CD14-positive monocyte (primary cell): ENCODE measurements around the gene FOXF2. TPM values are rescaled to one million over a fixed set of nuclear protein-coding genes. Genes with fewer than 3 reads are reported as not detected.

Experiments
- DNase-seq, 3 donors: peaks; one replicate each; pipeline ENCODE4 v3.0.0-alpha.2; 2011 to 2022
- H2AFZ ChIP-seq: 2 replicates; pipeline ENCODE4 v1.6.0; 2012; ENCODE audit warnings: mild to moderate bottlenecking, low read depth, low read length, inconsistent platforms; ENCODE audit not compliant: insufficient read depth, poor library complexity, severe bottlenecking
- H3K27ac ChIP-seq, 2 donors: 1 replicate in 1 of 2; 2 replicates in 1 of 2; pipeline ENCODE4 v1.5.1; 2012 to 2013; ENCODE audit warnings: low read length in 2 of 2, control low read depth in 1 of 2, inconsistent platforms in 1 of 2, low read depth in 1 of 2, mild to moderate bottlenecking in 1 of 2
- H3K27me3 ChIP-seq, 2 donors: one replicate each; pipeline versions ENCODE4 v1.6.0 to v1.6.1; 2011 to 2013; ENCODE audit warnings: low read length in 2 of 2; ENCODE audit not compliant: control insufficient read depth in 2 of 2, insufficient read depth in 2 of 2
- H3K36me3 ChIP-seq, 2 donors: replicated peaks in 1 of 2; 1 replicate in 1 of 2; 2 replicates in 1 of 2; pipeline versions ENCODE4 v1.5.1 to v1.6.1; 2012 to 2013; ENCODE audit warnings: low read length in 2 of 2, control low read depth in 1 of 2, inconsistent platforms in 1 of 2, mild to moderate bottlenecking in 1 of 2; ENCODE audit not compliant: insufficient read depth in 2 of 2, control insufficient read depth in 1 of 2
- H3K4me1 ChIP-seq, 2 donors: 1 replicate in 1 of 2; 2 replicates in 1 of 2; pipeline versions ENCODE4 v1.5.1 to v1.6.1; 2012 to 2013; ENCODE audit warnings: low read length in 2 of 2, control low read depth in 1 of 2, inconsistent platforms in 1 of 2, mild to moderate bottlenecking in 1 of 2, moderate library complexity in 1 of 2; ENCODE audit not compliant: insufficient read depth in 2 of 2, control insufficient read depth in 1 of 2
- H3K4me2 ChIP-seq: replicated peaks from 2 replicates; pipeline ENCODE3; 2012; ENCODE audit warnings: low read length, moderate library complexity, mild to moderate bottlenecking; ENCODE audit not compliant: poor library complexity, severe bottlenecking; ENCODE audit errors: extremely low read depth
- H3K4me3 ChIP-seq, 3 experiments: fragments of 200-600 bp in 1 of 3; sonication (generic) in 1 of 3; replicated peaks in 1 of 3; 1 replicate in 2 of 3; 2 replicates in 1 of 3; pipeline ENCODE4 v1.5.1; 2011 to 2013; ENCODE audit warnings: low read length in 3 of 3, mild to moderate bottlenecking in 3 of 3, control low read depth in 2 of 3, low read depth in 2 of 3, inconsistent platforms in 1 of 3, moderate library complexity in 1 of 3
- H3K79me2 ChIP-seq: 2 replicates; pipeline ENCODE4 v1.6.0; 2012; ENCODE audit warnings: mild to moderate bottlenecking, control low read depth, inconsistent platforms, low read length, moderate library complexity; ENCODE audit not compliant: insufficient read depth
- H3K9ac ChIP-seq: 2 replicates; pipeline ENCODE4 v1.6.0; 2017; ENCODE audit warnings: low read length, mild to moderate bottlenecking; ENCODE audit not compliant: insufficient read depth, poor library complexity, severe bottlenecking
- H3K9me3 ChIP-seq, 2 donors: replicated peaks in 1 of 2; 1 replicate in 1 of 2; 2 replicates in 1 of 2; pipeline versions ENCODE4 v1.5.1 to v1.6.1; 2012 to 2013; ENCODE audit warnings: low read length in 2 of 2, control low read depth in 1 of 2; ENCODE audit not compliant: control insufficient read depth in 1 of 2, insufficient read depth in 1 of 2
- H4K20me1 ChIP-seq: 2 replicates; pipeline ENCODE4 v1.6.0; 2012; ENCODE audit warnings: mild to moderate bottlenecking, low read length, control low read depth, moderate library complexity; ENCODE audit not compliant: insufficient read depth
- H3K27ac Mint-ChIP-seq, 7 donors: one replicate each; pipeline ENCODE4 v1.8.0; 2020; ENCODE audit warnings: mild to moderate bottlenecking in 7 of 7, mixed read lengths in 7 of 7, moderate library complexity in 6 of 7, inconsistent platforms in 2 of 7
- H3K27me3 Mint-ChIP-seq, 3 donors: one replicate each; pipeline ENCODE4 v1.8.0; 2021 to 2022; ENCODE audit warnings: low read depth in 3 of 3, mild to moderate bottlenecking in 3 of 3, mixed read lengths in 3 of 3, moderate library complexity in 3 of 3, inconsistent platforms in 1 of 3
- H3K36me3 Mint-ChIP-seq, 2 donors: one replicate each; pipeline ENCODE4 v1.8.0; 2020; ENCODE audit warnings: mixed read lengths in 2 of 2, inconsistent platforms in 1 of 2, mild to moderate bottlenecking in 1 of 2
- H3K4me1 Mint-ChIP-seq: one replicate; pipeline ENCODE4 v1.8.0; 2020; ENCODE audit warnings: mild to moderate bottlenecking, mixed read lengths
- H3K4me3 Mint-ChIP-seq, 2 donors: one replicate each; pipeline ENCODE4 v1.8.0; 2020; ENCODE audit warnings: mild to moderate bottlenecking in 2 of 2, mixed read lengths in 2 of 2, moderate library complexity in 1 of 2
- H3K9me3 Mint-ChIP-seq, 7 donors: one replicate each; pipeline ENCODE4 v1.8.0; 2020 to 2022; ENCODE audit warnings: mixed read lengths in 7 of 7, mild to moderate bottlenecking in 6 of 7, moderate library complexity in 6 of 7, inconsistent platforms in 2 of 7
- CTCF ChIP-seq: fragments of 200-600 bp; IDR thresholded peaks from one replicate; pipeline ENCODE4 v1.8.0; 2022; ENCODE audit warnings: antibody characterized with exemption, mild to moderate bottlenecking
- WGBS: methylation state at CpG from one replicate; pipeline ENCODE4 v1.1.5; 2013; ENCODE audit warnings: missing lambda C conversion rate; ENCODE audit not compliant: insufficient coverage; 5-methylcytosine and 5-hydroxymethylcytosine counted together
- intact Hi-C, 2 donors: fragments of 100-400 bp; cut with micrococcal nuclease; formaldehyde crosslinking; loops; one replicate each; pipeline versions ENCODE4 v1.15.0 to v1.15.1; 2023
- polyA plus RNA-seq, 3 donors: library from polyadenylated mRNA; depleted of rRNA in 1 of 3; unstranded in 2 of 3; stranded (reverse) in 1 of 3; fragments of 300-500 nt in 2 of 3; fragments of >200 nt in 1 of 3; fragmentation: Illumina TruSeq in 2 of 3; gene quantifications; 1 replicate in 2 of 3; 2 replicates in 1 of 3; pipeline ENCODE4 v1.2.3, GENCODE V29; 2012 to 2021

FOXF2 gene
- polyA plus RNA-seq, 3 donors: 0.03 TPM; not detected in 2

- Mint-ChIP-seq H3K36me3 (no peaks in the 10 kb centered on the region), H3K9me3 (peaks cover 0 to 2% (median 0%) of the 10 kb centered on the region in 7 donors), H3K27ac (no peak overlapping the region), H3K4me1 (no peaks in the 10 kb centered on the region), H3K4me3 (no peak overlapping the region), H3K27me3 (peaks cover 22 to 38% (median 29%) of the 10 kb centered on the region in 3 donors)
- TF ChIP-seq CTCF: no peak
- H3K27ac ChIP-seq: no peak overlapping the region
- H3K4me1 ChIP-seq: no peaks in the 10 kb centered on the region
- H3K79me2 ChIP-seq: no peaks in the 10 kb centered on the region
- intact Hi-C loops: no loop called here
- no peak overlapping the region for H3K9ac ChIP-seq
- no peaks in the 10 kb centered on the region for H4K20me1 ChIP-seq
- no peak overlapping the region for H2AFZ ChIP-seq
- no peaks in the 10 kb centered on the region for H3K9me3 ChIP-seq
- no peak overlapping the region for H3K4me3 ChIP-seq
- DNase-seq: no peak
- peaks cover 15 to 37% of the 10 kb centered on the region in 2 donors for H3K27me3 ChIP-seq
- WGBS: 73% methylated on average over 2 of the region's 16 CpGs
- no peak overlapping the region for H3K4me2 ChIP-seq
- H3K36me3 ChIP-seq: no peaks in the 10 kb centered on the region
Observed at GRCh38 chr6:1363729-1364572, 25.4 kb upstream of the FOXF2 start.

GRCh38 chr6:1364791-1365190 is 24.6 kb upstream of the FOXF2 start:
- intact Hi-C loops: no loop called here
- Histone ChIP-seq H3K79me2 (no peaks in the 10 kb centered on the region), H3K36me3 (no peaks in the 10 kb centered on the region), H3K4me2 (no peak overlapping the region), H2AFZ (no peak overlapping the region), H3K4me1 (no peaks in the 10 kb centered on the region), H3K27ac (no peak overlapping the region), H3K4me3 (no peak overlapping the region), H3K9me3 (no peaks in the 10 kb centered on the region), H3K27me3 (peaks cover 15 to 29% of the 10 kb centered on the region in 2 donors), H4K20me1 (no peaks in the 10 kb centered on the region), H3K9ac (no peak overlapping the region)
- WGBS: 56% methylated on average over 1 of the region's 2 CpGs
- no peak for TF ChIP-seq CTCF
- DNase-seq: no peak
- Mint-ChIP-seq H3K27me3 (peaks cover 24 to 37% (median 27%) of the 10 kb centered on the region in 3 donors), H3K4me1 (no peaks in the 10 kb centered on the region), H3K4me3 (no peak overlapping the region), H3K9me3 (peaks cover 0 to 4% (median 2%) of the 10 kb centered on the region in 7 donors), H3K36me3 (no peaks in the 10 kb centered on the region), H3K27ac (no peak overlapping the region)
